Kidney epithelial cell (primary cell): ENCODE results near the gene ILF2. TPM values are rescaled to one million over a fixed set of nuclear protein-coding genes. Genes with fewer than 3 reads are reported as not detected.

Experiments used
- DNase-seq: peaks from one replicate; pipeline ENCODE4 v3.0.0-alpha.2; 2010; ENCODE audit warnings: low read depth
- H3K27me3 ChIP-seq: 2 replicates; pipeline ENCODE4 v1.6.0; 2011; ENCODE audit warnings: low read length; ENCODE audit not compliant: control insufficient read depth, insufficient read depth
- H3K36me3 ChIP-seq: 2 replicates; pipeline ENCODE4 v1.5.1; 2011; ENCODE audit warnings: low read length; ENCODE audit not compliant: control insufficient read depth, insufficient read depth
- H3K4me3 ChIP-seq: 2 replicates; pipeline ENCODE4 v1.5.1; 2011; ENCODE audit warnings: low read depth, mild to moderate bottlenecking, control low read depth, low read length
- CTCF ChIP-seq: IDR thresholded peaks from 2 replicates; pipeline ENCODE4 v1.5.1; 2011; ENCODE audit warnings: mild to moderate bottlenecking, moderate library complexity, low read length, control low read depth, inconsistent platforms; ENCODE audit not compliant: insufficient read depth, poor library complexity, severe bottlenecking
- total RNA-seq: library from RNA; depleted of rRNA; stranded (reverse); fragments of >200 nt; gene quantifications from 2 replicates; pipeline ENCODE4 v1.2.3, GENCODE V29; 2015

Gene ILF2
- total RNA-seq, 1 donor from 2014 or later: 250 TPM

GRCh38 chr1:153612755-153613331 lies 58.0 kb downstream of the ILF2 start, which contains the start of gene S100A16:
S100A16 (minus strand) TSS chr1:153613137; CDS start chr1:153608151, 4,986 bp downstream.
- no peak for DNase-seq
- no peak for TF ChIP-seq CTCF
- no peaks in the 10 kb centered on the region for H3K27me3 ChIP-seq
- peak within 1 kb of the TSS; percentile 87 for H3K4me3 ChIP-seq
- H3K36me3 ChIP-seq: no peaks in the 10 kb centered on the region

GRCh38 chr1:153612111-153612754 lies 58.6 kb downstream of the ILF2 start:
- DNase-seq: no peak
- Histone ChIP-seq H3K36me3 (peaks cover 1% of the 10 kb centered on the region), H3K4me3 (peak overlapping the region; percentile 87), H3K27me3 (no peaks in the 10 kb centered on the region)
- TF ChIP-seq CTCF: no peak

Other genes with a start within 250 kb of the ILF2 start
- gene S100A7, start 210.3 kb downstream of the ILF2 start, total RNA-seq: not detected in 2 replicates
- gene S100A6, start 135.0 kb downstream of the ILF2 start, total RNA-seq: 754 and 920 TPM in 2 replicates
- 0.75 TPM in 1 of 2 replicates, not detected in the other for gene S100A5, start 130.1 kb downstream of the ILF2 start, total RNA-seq
- 2.7 and 7.1 TPM in 2 replicates for gene S100A4, start 125.2 kb downstream of the ILF2 start, total RNA-seq
- 5.8 and 12.0 TPM in 2 replicates for gene S100A3, start 121.7 kb downstream of the ILF2 start, total RNA-seq
- gene S100A2, start 105.1 kb downstream of the ILF2 start, total RNA-seq: 16.1 and 27.5 TPM in 2 replicates
- 480 and 499 TPM in 2 replicates for gene S100A16, start 57.9 kb downstream of the ILF2 start, total RNA-seq
- 4.2 and 4.4 TPM in 2 replicates for gene S100A14, start 54.7 kb downstream of the ILF2 start, total RNA-seq
- gene S100A13, start 43.5 kb downstream of the ILF2 start, total RNA-seq: 171 and 183 TPM in 2 replicates
- 1.3 and 2.0 TPM in 2 replicates for gene S100A1, start 42.6 kb downstream of the ILF2 start, total RNA-seq
- 54.8 and 58.1 TPM in 2 replicates for gene CHTOP, start 36.9 kb downstream of the ILF2 start, total RNA-seq
- gene SNAPIN, start 12.3 kb downstream of the ILF2 start, total RNA-seq: 61.0 and 65.0 TPM in 2 replicates
- 2.0 and 2.1 TPM in 2 replicates for gene NPR1, start 7.7 kb upstream of the ILF2 start, total RNA-seq
- gene INTS3, start 57.1 kb upstream of the ILF2 start, total RNA-seq: 33.8 and 36.4 TPM in 2 replicates
- 2.7 and 6.2 TPM in 2 replicates for gene SLC27A3, start 104.4 kb upstream of the ILF2 start, total RNA-seq